GM12874 (cell line): ENCODE data around the gene STN1.

Experiments
- TF ChIP-seq, protein P1 (sequence below): IDR thresholded peaks from 2 replicates; pipeline ENCODE4 v1.5.1; 2011; ENCODE audit warnings: low read depth, mild to moderate bottlenecking, control low read depth, low read length, moderate library complexity; ENCODE audit not compliant: insufficient read depth

Gene STN1

DNA sequence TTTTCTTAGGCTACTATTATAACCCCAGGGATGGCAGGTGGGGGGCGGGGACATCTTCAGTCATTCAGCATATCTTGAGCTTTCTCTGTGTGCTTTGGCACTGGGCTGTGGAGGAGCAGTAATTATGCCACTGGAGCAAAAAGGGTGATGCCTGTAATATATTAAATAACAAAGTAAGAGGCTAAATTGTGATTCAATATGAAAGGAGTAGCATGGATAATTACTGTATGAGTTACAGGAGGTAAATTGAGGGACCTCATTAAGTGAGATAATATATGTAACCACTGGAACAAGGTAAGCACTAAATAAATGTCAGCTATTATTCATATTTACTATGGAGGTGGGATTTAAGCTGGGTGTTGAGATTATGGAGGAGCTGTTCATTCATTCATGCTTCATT lies 3.3 kb upstream of the STN1 start:
- TF ChIP-seq, protein P1, sequence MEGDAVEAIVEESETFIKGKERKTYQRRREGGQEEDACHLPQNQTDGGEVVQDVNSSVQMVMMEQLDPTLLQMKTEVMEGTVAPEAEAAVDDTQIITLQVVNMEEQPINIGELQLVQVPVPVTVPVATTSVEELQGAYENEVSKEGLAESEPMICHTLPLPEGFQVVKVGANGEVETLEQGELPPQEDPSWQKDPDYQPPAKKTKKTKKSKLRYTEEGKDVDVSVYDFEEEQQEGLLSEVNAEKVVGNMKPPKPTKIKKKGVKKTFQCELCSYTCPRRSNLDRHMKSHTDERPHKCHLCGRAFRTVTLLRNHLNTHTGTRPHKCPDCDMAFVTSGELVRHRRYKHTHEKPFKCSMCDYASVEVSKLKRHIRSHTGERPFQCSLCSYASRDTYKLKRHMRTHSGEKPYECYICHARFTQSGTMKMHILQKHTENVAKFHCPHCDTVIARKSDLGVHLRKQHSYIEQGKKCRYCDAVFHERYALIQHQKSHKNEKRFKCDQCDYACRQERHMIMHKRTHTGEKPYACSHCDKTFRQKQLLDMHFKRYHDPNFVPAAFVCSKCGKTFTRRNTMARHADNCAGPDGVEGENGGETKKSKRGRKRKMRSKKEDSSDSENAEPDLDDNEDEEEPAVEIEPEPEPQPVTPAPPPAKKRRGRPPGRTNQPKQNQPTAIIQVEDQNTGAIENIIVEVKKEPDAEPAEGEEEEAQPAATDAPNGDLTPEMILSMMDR = no peak

DNA sequence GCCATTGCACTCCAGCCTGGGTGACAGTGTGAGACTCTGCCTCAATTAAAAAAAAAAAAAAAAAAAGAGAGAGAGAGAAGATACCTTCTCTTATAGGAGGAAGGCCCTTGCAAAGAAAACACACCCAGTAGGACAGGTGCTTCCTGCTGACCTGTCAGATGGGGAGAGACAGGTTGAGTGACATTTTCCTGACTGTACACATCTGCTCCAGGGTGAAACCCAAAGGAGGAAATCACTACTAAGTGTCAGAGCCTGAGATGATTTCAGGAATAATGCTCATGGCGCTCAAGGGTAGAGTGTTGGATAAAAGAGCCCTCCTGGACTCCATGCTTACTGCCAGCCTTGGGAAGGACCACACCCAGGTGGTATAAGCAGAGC lies 1.7 kb upstream of the STN1 start:
- TF ChIP-seq, protein P1 = no peak

DNA sequence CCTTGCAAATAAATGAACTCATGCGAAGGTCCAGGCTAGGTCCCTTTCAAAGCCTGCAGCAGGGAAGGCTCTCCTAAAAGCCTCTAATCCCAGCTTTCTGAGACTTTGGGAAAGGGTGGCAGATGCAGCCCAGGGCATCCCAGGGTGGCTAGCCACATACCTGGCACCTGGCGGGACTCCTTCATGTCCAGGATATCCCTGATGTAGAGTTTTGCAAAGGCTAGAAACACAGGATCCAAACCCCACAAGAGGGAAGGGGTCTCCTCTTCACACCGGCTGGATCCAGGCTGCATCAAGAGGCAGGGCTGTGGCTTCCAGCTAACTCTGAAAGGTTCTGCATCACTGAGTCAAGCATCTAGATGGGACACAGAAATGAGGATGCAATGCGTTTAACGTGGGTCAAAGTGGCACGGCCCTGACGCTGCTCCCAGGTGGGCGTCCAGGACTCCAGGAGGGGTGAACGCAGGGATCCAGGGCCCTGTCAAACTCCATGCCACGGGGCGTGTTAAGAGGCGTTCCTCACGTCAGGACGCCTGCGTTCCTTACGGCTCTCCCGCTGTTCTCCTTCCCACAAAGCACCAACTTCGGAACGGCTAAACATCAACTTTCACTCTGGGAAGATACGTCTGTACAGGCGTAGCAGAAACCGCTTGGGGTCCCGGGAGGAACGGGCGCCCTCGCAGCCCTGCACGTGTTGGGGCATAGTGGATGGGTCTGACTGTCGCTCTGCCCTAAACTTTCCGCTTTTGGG lies 507 bp downstream of the STN1 start:
- TF ChIP-seq, protein P1 = no peak

DNA sequence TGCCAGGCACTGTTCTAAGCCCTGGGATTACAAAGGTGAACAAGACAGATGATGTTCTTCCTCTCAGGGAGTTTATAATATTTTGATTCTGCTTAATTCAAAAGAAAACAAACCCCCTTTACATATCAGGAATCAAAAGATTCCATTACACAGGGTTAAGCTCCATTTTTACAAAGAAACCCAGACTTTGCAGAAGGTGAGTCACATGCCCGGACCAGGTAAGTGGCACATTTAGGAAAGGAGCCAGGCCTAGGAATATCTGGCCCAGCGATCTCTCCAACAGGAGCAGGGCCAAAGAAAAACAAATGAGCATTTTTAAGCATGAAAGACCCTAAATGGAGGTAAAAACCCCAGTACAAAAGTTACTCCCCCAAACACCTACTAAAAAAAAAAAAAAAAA lies 1.1 kb downstream of the STN1 start:
- TF ChIP-seq, protein P1 = no peak

DNA sequence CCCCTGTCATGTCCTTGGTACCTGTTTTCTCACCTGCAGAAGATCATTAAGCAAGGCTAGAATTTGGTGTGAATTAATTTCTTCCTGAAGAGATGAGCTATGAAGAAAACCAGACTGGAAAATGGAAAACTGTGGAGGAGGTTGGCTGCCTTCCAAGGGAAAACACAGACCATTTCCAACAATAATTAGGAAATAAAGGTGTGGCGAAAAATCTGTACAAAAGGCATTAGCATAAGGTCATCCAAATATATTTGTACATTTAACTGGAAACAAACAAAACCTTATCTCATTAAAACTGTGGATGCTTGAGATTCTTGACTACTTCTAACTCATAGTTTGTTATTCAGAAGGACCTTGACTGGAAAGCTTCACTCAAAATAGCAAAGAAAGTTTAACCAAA lies 1.7 kb downstream of the STN1 start:
- TF ChIP-seq, protein P1 = no peak

DNA sequence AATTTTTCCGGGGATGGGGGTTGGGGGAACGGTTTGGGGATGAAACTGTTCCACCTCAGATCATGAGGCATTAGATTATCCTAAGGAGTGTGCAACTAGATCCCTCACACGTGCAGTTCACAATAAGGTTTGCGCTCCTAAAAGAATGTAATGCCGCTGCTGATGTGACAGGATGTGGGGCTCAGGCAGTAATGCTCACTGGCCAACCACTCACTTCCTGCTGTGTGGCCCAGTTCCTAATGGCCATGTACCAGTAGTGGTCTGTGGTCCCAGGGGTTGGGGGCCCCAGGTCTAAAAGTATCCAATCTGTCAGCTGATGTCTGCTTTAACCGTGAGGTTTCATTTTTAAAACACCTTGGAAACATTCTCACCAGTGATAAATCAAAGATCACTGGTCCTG lies 2.2 kb downstream of the STN1 start:
- TF ChIP-seq, protein P1 = no peak

DNA sequence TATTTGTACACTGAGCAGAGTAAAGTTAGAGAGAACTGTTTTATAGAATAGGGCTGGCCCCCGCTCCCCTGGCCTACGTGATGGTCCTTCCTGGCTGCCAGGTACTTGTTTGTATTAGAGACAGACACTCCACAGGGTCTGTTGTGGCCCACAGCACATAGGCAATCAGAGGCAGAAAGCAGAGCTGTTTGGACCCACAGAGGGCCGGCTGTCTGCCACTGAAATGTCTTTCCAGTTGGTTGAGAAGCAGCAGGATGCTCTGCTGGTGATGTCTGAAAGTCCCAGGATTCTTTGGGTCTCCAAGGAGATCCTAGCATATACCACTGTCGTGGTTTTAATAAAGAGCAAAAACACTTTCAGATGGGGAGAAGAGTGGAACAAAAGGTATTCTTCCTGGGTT lies 5.2 kb downstream of the STN1 start:
- TF ChIP-seq, protein P1 = no peak
